Colonic mucosa (tissue), 4 donors: Measurements from ENCODE around the gene ADGRG3. TPM values are rescaled to one million over a fixed set of nuclear protein-coding genes. Genes with fewer than 3 reads are reported as not detected.

ENCODE experiments used
- DNase-seq: peaks from one replicate; pipeline ENCODE4 v3.0.0-alpha.2; 2020
- H3K27ac ChIP-seq: fragments of 200-600 bp; one replicate; pipeline ENCODE4 v1.8.0; 2021
- H3K27me3 ChIP-seq: fragments of 200-600 bp; one replicate; pipeline ENCODE4 v1.8.0; 2021
- H3K36me3 ChIP-seq: fragments of 200-600 bp; one replicate; pipeline ENCODE4 v1.8.0; 2021
- H3K4me1 ChIP-seq: fragments of 200-600 bp; one replicate; pipeline ENCODE4 v1.8.0; 2021; ENCODE audit warnings: mild to moderate bottlenecking
- H3K4me3 ChIP-seq: fragments of 200-600 bp; one replicate; pipeline ENCODE4 v1.8.0; 2021
- H3K9ac ChIP-seq, 2 donors: one replicate each; pipeline ENCODE4 v1.7.0; 2013; ENCODE audit warnings: control low read depth in 2 of 2, low read depth in 2 of 2, low read length in 2 of 2
- H3K9me3 ChIP-seq: fragments of 200-600 bp; one replicate; pipeline ENCODE4 v1.8.0; 2021
- CTCF ChIP-seq: fragments of 200-600 bp; IDR thresholded peaks from one replicate; pipeline ENCODE4 v1.8.0; 2022; ENCODE audit warnings: antibody characterized with exemption, mild to moderate bottlenecking
- intact Hi-C: fragments of 100-400 bp; cut with DNase I; formaldehyde crosslinking; loops from one replicate; pipeline ENCODE4 v1.14.1; 2022
- total RNA-seq, 2 donors: library from RNA; stranded (reverse); fragmentation: NEBNext Ultra II Directional in 1 of 2; extraction: Animal tissue kit (Norgen Biotek cat#: 25700) in 1 of 2; gene quantifications; one replicate each; pipeline ENCODE4 v1.2.1, GENCODE V29; 2021
- donor health status: healthy.
- donor health status: DM: no; HTN: no; CAD: no.
- donor health status: DM: no; HTN: no; CAD: no.

The ADGRG3 gene
- total RNA-seq = under 1 TPM; 0.27 to 0.82 TPM

GRCh38 chr16:57668263-57668571 is at the start of gene ADGRG3:
TSS of gene ADGRG3 (plus strand) at chr16:57668306. CDS start at chr16:57668348, 42 bp downstream.
- DNase-seq = no peak
- no peaks in the 10 kb centered on the region for H3K9me3 ChIP-seq
- no peaks in the 10 kb centered on the region for H3K27me3 ChIP-seq
- intact Hi-C loops = no loop called here
- H3K4me3 ChIP-seq = no peak within 1 kb of the TSS
- H3K27ac ChIP-seq = no peak within 1 kb of the TSS
- TF ChIP-seq CTCF = no peak
- H3K4me1 ChIP-seq = no peaks in the 10 kb centered on the region
- no peaks in the 10 kb centered on the region for H3K36me3 ChIP-seq
- peak within 1 kb of the TSS in 1 of 2 donors; percentile 35 for H3K9ac ChIP-seq

GRCh38 chr16:57619133-57619605 is 48.9 kb upstream of the ADGRG3 start:
- H3K4me1 ChIP-seq = no peaks in the 10 kb centered on the region
- intact Hi-C loops = no loop called here
- no peak overlapping the region for H3K4me3 ChIP-seq
- TF ChIP-seq CTCF = no peak
- H3K9me3 ChIP-seq = no peaks in the 10 kb centered on the region
- peak overlapping the region in 1 of 2 donors; percentile 96 for H3K9ac ChIP-seq
- H3K27ac ChIP-seq = peak overlapping the region; percentile 93
- H3K27me3 ChIP-seq = no peaks in the 10 kb centered on the region
- H3K36me3 ChIP-seq = no peaks in the 10 kb centered on the region
- DNase-seq = no peak

GRCh38 chr16:57619606-57620334 is 48.3 kb upstream of the ADGRG3 start:
- Histone ChIP-seq H3K4me3 (peak overlapping the region; percentile 42), H3K27me3 (no peaks in the 10 kb centered on the region), H3K36me3 (no peaks in the 10 kb centered on the region), H3K27ac (peak overlapping the region; percentile 93), H3K9ac (peak overlapping the region; percentile 69 to 96), H3K9me3 (no peaks in the 10 kb centered on the region), H3K4me1 (no peaks in the 10 kb centered on the region)
- peak; percentile 92 for DNase-seq
- TF ChIP-seq CTCF = no peak
- intact Hi-C loops = no loop called here

- peak overlapping the region; percentile 42 for H3K4me3 ChIP-seq
- no peaks in the 10 kb centered on the region for H3K9me3 ChIP-seq
- H3K27ac ChIP-seq = peak overlapping the region; percentile 93
- peak overlapping the region; percentile 69 to 96 for H3K9ac ChIP-seq
- TF ChIP-seq CTCF = no peak
- no peaks in the 10 kb centered on the region for H3K27me3 ChIP-seq
- H3K36me3 ChIP-seq = no peaks in the 10 kb centered on the region
- peak; percentile 76 for DNase-seq
- H3K4me1 ChIP-seq = no peaks in the 10 kb centered on the region
- intact Hi-C loops = no loop called here
These were observed 47.5 kb upstream of the ADGRG3 start for GRCh38 chr16:57620335-57621231.

- H3K9ac ChIP-seq = peak overlapping the region in 1 of 2 donors; percentile 96
- H3K9me3 ChIP-seq = no peaks in the 10 kb centered on the region
- H3K36me3 ChIP-seq = no peaks in the 10 kb centered on the region
- H3K27ac ChIP-seq = no peak overlapping the region
- H3K27me3 ChIP-seq = no peaks in the 10 kb centered on the region
- no peak overlapping the region for H3K4me3 ChIP-seq
- H3K4me1 ChIP-seq = no peaks in the 10 kb centered on the region
- intact Hi-C loops = no loop called here
- no peak for DNase-seq
- no peak for TF ChIP-seq CTCF
These were observed 46.4 kb upstream of the ADGRG3 start for GRCh38 chr16:57621521-57622271.
